ENCODE data around the gene PRELP. TPM values are rescaled to one million over a fixed set of nuclear protein-coding genes. Genes with fewer than 3 reads are reported as not detected.
"Not testable (repeated sequence)": the region's sequence is repeated elsewhere in the genome, so short reads cannot be mapped to it uniquely, and the experiment has no call there.

Gene PRELP
- total RNA-seq, 4 donors from 2014 or later, result 15.4 to 35.2 (median 23.3) TPM

- peaks cover 13 to 30% (median 18%) of the 10 kb centered on the region in 4 donors for H3K4me1 ChIP-seq
- H3K4me3 ChIP-seq, result no peak overlapping the region
- no peak for TF ChIP-seq POLR2A (IDR thresholded peaks at IDR 0.05)
- TF ChIP-seq CTCF (IDR thresholded peaks at IDR 0.05), result peak in 2 of 5 experiments; percentile 18 to 43
- TF ChIP-seq EP300 (IDR thresholded peaks at IDR 0.05; ENCODE audit: low read depth), result no peak
- TF ChIP-seq POLR2AphosphoS5 (IDR thresholded peaks at IDR 0.05), result peak in 2 of 3 donors; percentile 6 to 23
- intact Hi-C loops (cut with DNase I; ENCODE audit: low total_unique reads) (loop anchor here (5.0 kb wide), 1 partner anchor 43 kb away; no protein-coding TSS in a partner anchor), in situ Hi-C loops (cut with MboI; ENCODE audit: low pct_ligation_motif_present in 1 of 4, low pct_unique_long_range_greater_than_20kb in 1 of 4, low sequenced_read_pairs in 3 of 4) (loop anchor here in 3 of 4 donors (5.0 to 25.0 kb wide), 4 partner anchors 99 to 182 kb away; no protein-coding TSS in a partner anchor)
- H3K27ac ChIP-seq, result no peak overlapping the region
- WGBS, 2 donors (ENCODE audit: low coverage in 1 of 2), result 57% methylated on average over 1 of the region's 1 CpG; no CpG with 5 or more reads in 1 of the 2 donors
- no peaks in the 10 kb centered on the region for H3K36me3 ChIP-seq
- no peaks in the 10 kb centered on the region for H3K27me3 ChIP-seq
- peak; percentile 36 for DNase-seq
- peaks cover 4 to 5% of the 10 kb centered on the region in 2 donors for H3K9me3 ChIP-seq
These were observed 31.4 kb upstream of the PRELP start for GRCh38 chr1:203444171-203444576.

- WGBS, 2 donors (ENCODE audit: low coverage in 1 of 2), result 57 to 67% methylated on average over 2 of the region's 2 CpGs
- in situ Hi-C loops (cut with MboI; ENCODE audit: low pct_ligation_motif_present in 1 of 4, low pct_unique_long_range_greater_than_20kb in 1 of 4, low sequenced_read_pairs in 3 of 4) (loop anchor here in 3 of 4 donors (10.0 to 25.0 kb wide), 3 partner anchors 102 to 185 kb away; no protein-coding TSS in a partner anchor), intact Hi-C loops (cut with DNase I; ENCODE audit: low total_unique reads) (no loop called here)
- Histone ChIP-seq H3K27me3 (no peaks in the 10 kb centered on the region), H3K36me3 (no peaks in the 10 kb centered on the region), H3K27ac (peak overlapping the region in 2 of 4 donors; percentile 38 to 57), H3K4me1 (peaks cover 0 to 8% (median 2%) of the 10 kb centered on the region in 4 donors), H3K4me3 (no peak overlapping the region), H3K9me3 (peaks cover 4 to 5% of the 10 kb centered on the region in 2 donors)
- no peak for DNase-seq
- TF ChIP-seq POLR2AphosphoS5 (IDR thresholded peaks at IDR 0.05) (no peak), EP300 (IDR thresholded peaks at IDR 0.05; ENCODE audit: low read depth) (no peak), CTCF (IDR thresholded peaks at IDR 0.05) (no peak), POLR2A (IDR thresholded peaks at IDR 0.05) (no peak)
These were observed 28.5 kb upstream of the PRELP start for GRCh38 chr1:203447151-203447550.

GRCh38 chr1:203447598-203447997, 28.0 kb upstream of the PRELP start:
- H3K4me1 ChIP-seq, result not testable (repeated sequence)
- in situ Hi-C loops (cut with MboI; ENCODE audit: low pct_ligation_motif_present in 1 of 4, low pct_unique_long_range_greater_than_20kb in 1 of 4, low sequenced_read_pairs in 3 of 4), result loop anchor here in 3 of 4 donors (10.0 to 25.0 kb wide), 3 partner anchors 103 to 185 kb away; no protein-coding TSS in a partner anchor

DNA sequence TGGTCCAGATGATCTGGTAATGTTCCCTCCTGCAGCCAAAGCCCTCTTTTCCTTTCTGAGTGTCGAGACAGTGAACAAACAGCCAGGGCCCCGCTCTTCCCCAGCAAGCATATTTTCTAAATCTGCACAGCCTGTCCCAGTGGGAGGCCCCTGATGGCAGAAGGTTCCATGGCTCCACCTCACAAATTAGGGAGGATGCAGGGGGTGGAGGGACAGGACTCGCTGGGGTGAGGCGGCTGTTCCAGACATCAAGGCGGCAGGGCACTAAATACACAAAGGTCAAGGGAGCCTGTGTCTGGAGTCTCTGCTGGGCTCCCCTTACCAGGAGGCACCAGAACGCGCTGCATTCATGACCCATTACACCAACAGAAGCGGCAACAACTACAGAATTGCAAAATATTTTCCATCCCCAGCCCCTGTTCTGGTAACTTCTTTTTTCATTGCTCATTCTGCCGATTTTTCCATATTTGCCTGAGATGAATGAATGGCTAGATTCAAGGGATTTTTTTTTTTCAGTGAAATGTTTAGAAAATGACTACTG, 27.0 kb upstream of the PRELP start:
- intact Hi-C loops (cut with DNase I; ENCODE audit: low total_unique reads), result no loop called here

More at GRCh38 chr1:203447598-203447997, 28.0 kb upstream of the PRELP start:
- H3K9me3 ChIP-seq; DNase-seq; H3K36me3 ChIP-seq; H3K27me3 ChIP-seq; intact Hi-C loops (cut with DNase I; ENCODE audit: low total_unique reads); H3K4me3 ChIP-seq: not testable (repeated sequence)
- H3K27ac ChIP-seq, result peak overlapping the region; percentile 38 to 61 (median 55)
- WGBS, 2 donors (ENCODE audit: low coverage in 1 of 2), result 79 to 80% methylated on average over 1 of the region's 1 CpG
- peak in 2 of 3 donors; percentile 26 to 51 for TF ChIP-seq POLR2AphosphoS5 (IDR thresholded peaks at IDR 0.05)

More for the DNA sequence above, 27.0 kb upstream of the PRELP start:
- peak overlapping the region; percentile 38 to 61 (median 55) for H3K27ac ChIP-seq
- H3K27me3 ChIP-seq, result no peaks in the 10 kb centered on the region
- TF ChIP-seq POLR2A (IDR thresholded peaks at IDR 0.05) (no peak), POLR2AphosphoS5 (IDR thresholded peaks at IDR 0.05) (peak in 2 of 3 donors; percentile 15 to 47), CTCF (IDR thresholded peaks at IDR 0.05) (no peak), EP300 (IDR thresholded peaks at IDR 0.05; ENCODE audit: low read depth) (no peak)
- H3K9me3 ChIP-seq, result peaks cover 4 to 5% of the 10 kb centered on the region in 2 donors
- H3K4me1 ChIP-seq, result peaks cover 0 to 8% (median 2%) of the 10 kb centered on the region in 4 donors
- H3K4me3 ChIP-seq, result no peak overlapping the region
- H3K36me3 ChIP-seq, result no peaks in the 10 kb centered on the region
- WGBS, 2 donors (ENCODE audit: low coverage in 1 of 2), result 55 to 57% methylated on average over 3 to 9 of the region's 9 CpGs
- DNase-seq, result no peak
- in situ Hi-C loops (cut with MboI; ENCODE audit: low pct_ligation_motif_present in 1 of 4, low pct_unique_long_range_greater_than_20kb in 1 of 4, low sequenced_read_pairs in 3 of 4), result loop anchor here in 3 of 4 donors (10.0 to 25.0 kb wide), 3 partner anchors 104 to 186 kb away; no protein-coding TSS in a partner anchor

Measured in transverse colon (tissue), 4 donors.